Liver (tissue), 9 donors: ENCODE results near the gene KLF3. TPM values are rescaled to one million over a fixed set of nuclear protein-coding genes. Genes with fewer than 3 reads are reported as not detected.

Experiments
- DNase-seq: peaks from one replicate; pipeline ENCODE4 v3.0.0-alpha.2; 2017; ENCODE audit warnings: low spot score
- H3K27ac ChIP-seq, 2 donors: one replicate each; pipeline ENCODE4 v1.7.0; 2013; ENCODE audit warnings: inconsistent platforms in 2 of 2, low read length in 2 of 2, control low read depth in 1 of 2, low read depth in 1 of 2, mild to moderate bottlenecking in 1 of 2
- H3K27me3 ChIP-seq, 4 donors: one replicate each; pipeline versions ENCODE4 v1.6.1 to v1.7.0; 2013; ENCODE audit warnings: low read length in 3 of 4, inconsistent platforms in 1 of 4, mild to moderate bottlenecking in 1 of 4, moderate library complexity in 1 of 4; ENCODE audit not compliant: control insufficient read depth in 4 of 4, insufficient read depth in 4 of 4
- H3K36me3 ChIP-seq, 4 donors: one replicate each; pipeline versions ENCODE4 v1.6.1 to v1.7.0; 2013; ENCODE audit warnings: low read length in 3 of 4, mild to moderate bottlenecking in 3 of 4, low read depth in 1 of 4, moderate library complexity in 1 of 4; ENCODE audit not compliant: control insufficient read depth in 4 of 4, insufficient read depth in 3 of 4
- H3K4me1 ChIP-seq, 4 donors: one replicate each; pipeline versions ENCODE4 v1.6.1 to v1.7.0; 2013; ENCODE audit warnings: low read length in 3 of 4, mild to moderate bottlenecking in 3 of 4, moderate library complexity in 1 of 4; ENCODE audit not compliant: control insufficient read depth in 4 of 4, insufficient read depth in 4 of 4
- H3K4me3 ChIP-seq, 3 donors: one replicate each; pipeline versions ENCODE4 v1.6.1 to v1.7.0; 2013; ENCODE audit warnings: low read length in 3 of 3, control low read depth in 1 of 3, low read depth in 1 of 3, mild to moderate bottlenecking in 1 of 3
- H3K9ac ChIP-seq, 2 donors: one replicate each; pipeline ENCODE4 v1.7.0; 2013; ENCODE audit warnings: low read length in 2 of 2, mild to moderate bottlenecking in 2 of 2, moderate library complexity in 2 of 2, control low read depth in 1 of 2, low read depth in 1 of 2
- H3K9me3 ChIP-seq, 4 donors: one replicate each; pipeline versions ENCODE4 v1.6.1 to v1.7.0; 2013; ENCODE audit warnings: low read length in 3 of 4; ENCODE audit not compliant: control insufficient read depth in 4 of 4
- ATF3 ChIP-seq: IDR thresholded peaks from 2 replicates; pipeline ENCODE4 v1.6.1; 2016; ENCODE audit warnings: antibody characterized with exemption
- EGR1 ChIP-seq, 2 donors: IDR thresholded peaks; 2 replicates each; pipeline ENCODE4 v1.6.1; 2016 to 2018; ENCODE audit warnings: antibody characterized with exemption in 2 of 2, low read depth in 2 of 2
- GABPA ChIP-seq, 2 donors: IDR thresholded peaks in 1 of 2; conservative IDR thresholded peaks in 1 of 2; 2 replicates each; pipeline ENCODE4 v1.6.1; 2016; ENCODE audit warnings: antibody characterized with exemption in 2 of 2, mild to moderate bottlenecking in 1 of 2, moderate library complexity in 1 of 2
- HNF4A ChIP-seq, 2 donors: conservative IDR thresholded peaks; 2 replicates each; pipeline ENCODE4 v1.6.1; 2016; ENCODE audit warnings: antibody characterized with exemption in 2 of 2, mild to moderate bottlenecking in 2 of 2
- JUND ChIP-seq, 2 donors: IDR thresholded peaks; 2 replicates each; pipeline ENCODE4 v1.6.1; 2016; ENCODE audit warnings: antibody characterized with exemption in 2 of 2
- RAD21 ChIP-seq, 2 donors: IDR thresholded peaks; 2 replicates each; pipeline ENCODE4 v1.6.1; 2016; ENCODE audit warnings: antibody characterized with exemption in 2 of 2, mild to moderate bottlenecking in 2 of 2
- RXRA ChIP-seq, 2 donors: IDR thresholded peaks; 2 replicates each; pipeline ENCODE4 v1.6.1; 2017 to 2018; ENCODE audit warnings: antibody characterized with exemption in 2 of 2, mild to moderate bottlenecking in 1 of 2
- SP1 ChIP-seq: IDR thresholded peaks from 2 replicates; pipeline ENCODE4 v1.6.1; 2018; ENCODE audit warnings: antibody characterized with exemption, mild to moderate bottlenecking
- TAF1 ChIP-seq: conservative IDR thresholded peaks from 2 replicates; pipeline ENCODE4 v1.6.1; 2016; ENCODE audit warnings: antibody characterized with exemption, mild to moderate bottlenecking
- YY1 ChIP-seq: IDR thresholded peaks from 2 replicates; pipeline ENCODE4 v1.6.1; 2016; ENCODE audit warnings: antibody characterized with exemption, mild to moderate bottlenecking
- ZBTB33 ChIP-seq: IDR thresholded peaks from 2 replicates; pipeline ENCODE4 v1.6.1; 2016; ENCODE audit warnings: antibody characterized with exemption
- WGBS: extraction: QIAGEN DNeasy Blood & Tissue Kit; methylation state at CpG from one replicate; pipeline ENCODE4 v1.1.7; 2013; 5-methylcytosine and 5-hydroxymethylcytosine counted together
- polyA plus RNA-seq, 2 donors: library from polyadenylated mRNA; stranded (reverse) in 1 of 2; unstranded in 1 of 2; fragments of 200-250 nt in 1 of 2; fragments of >200 nt in 1 of 2; fragmentation: Nextera tagmentation in 1 of 2; extraction: Ambion mirVana in 1 of 2; gene quantifications; one replicate each; pipeline versions ENCODE4 v1.2.1 to v1.2.3, GENCODE V29; 2013 to 2015
- total RNA-seq, 2 donors: library from RNA; depleted of rRNA; stranded (reverse); fragments of >200 nt; gene quantifications; one replicate each; pipeline ENCODE4 v1.2.3, GENCODE V29; 2014
- donor health status: healthy.
- donor health status: healthy.
- donor health status: healthy.
- donor health status: healthy.
- donor health status: healthy.

KLF3 gene
- total and polyA plus RNA-seq, 4 donors: 11.1 to 77.5 (median 21.0) TPM

- H3K36me3 ChIP-seq: peaks cover 8 to 21% (median 10%) of the 10 kb centered on the region in 4 donors
- no peak for TF ChIP-seq HNF4A (conservative IDR thresholded peaks at IDR 0.05)
- no peaks in the 10 kb centered on the region for H3K27me3 ChIP-seq
- no peak overlapping the region for H3K4me3 ChIP-seq
- WGBS: 44% methylated on average over 5 of the region's 5 CpGs
- DNase-seq: no peak
- H3K27ac ChIP-seq: no peak overlapping the region
- no peaks in the 10 kb centered on the region for H3K9me3 ChIP-seq
- H3K9ac ChIP-seq: no peak overlapping the region
- peaks cover 3 to 50% (median 40%) of the 10 kb centered on the region in 4 donors for H3K4me1 ChIP-seq
Observed at GRCh38 chr4:38678078-38678477, 14.1 kb downstream of the KLF3 start.

GRCh38 chr4:38679921-38680320 is 15.9 kb downstream of the KLF3 start:
- peaks cover 3 to 44% (median 34%) of the 10 kb centered on the region in 4 donors for H3K4me1 ChIP-seq
- no peaks in the 10 kb centered on the region for H3K9me3 ChIP-seq
- DNase-seq: no peak
- TF ChIP-seq ZBTB33: no peak
- H3K36me3 ChIP-seq: peaks cover 10 to 21% (median 10%) of the 10 kb centered on the region in 4 donors
- H3K27me3 ChIP-seq: no peaks in the 10 kb centered on the region
- H3K4me3 ChIP-seq: no peak overlapping the region
- no peak overlapping the region for H3K9ac ChIP-seq
- WGBS: 96% methylated on average over 8 of the region's 8 CpGs
- no peak overlapping the region for H3K27ac ChIP-seq

- Histone ChIP-seq H3K4me3 (no peak overlapping the region), H3K27me3 (no peaks in the 10 kb centered on the region), H3K9me3 (no peaks in the 10 kb centered on the region), H3K36me3 (peaks cover 10 to 23% (median 10%) of the 10 kb centered on the region in 4 donors), H3K4me1 (peaks cover 3 to 38% (median 28%) of the 10 kb centered on the region in 4 donors), H3K9ac (no peak overlapping the region), H3K27ac (no peak overlapping the region)
- no peak for DNase-seq
- 83% methylated on average over 12 of the region's 12 CpGs for WGBS
- TF ChIP-seq HNF4A (conservative IDR thresholded peaks at IDR 0.05) (no peak), TAF1 (no peak)
Observed at GRCh38 chr4:38681281-38681991, 17.4 kb downstream of the KLF3 start.

- H3K36me3 ChIP-seq: peaks cover 10 to 24% (median 12%) of the 10 kb centered on the region in 4 donors
- H3K27ac ChIP-seq: no peak overlapping the region
- peaks cover 3 to 34% (median 25%) of the 10 kb centered on the region in 4 donors for H3K4me1 ChIP-seq
Observed at GRCh38 chr4:38682336-38682735, 18.3 kb downstream of the KLF3 start.

More at GRCh38 chr4:38682336-38682735, 18.3 kb downstream of the KLF3 start:
- Histone ChIP-seq H3K27me3 (no peaks in the 10 kb centered on the region), H3K9me3 (no peaks in the 10 kb centered on the region), H3K4me3 (no peak overlapping the region), H3K9ac (no peak overlapping the region)
- TF ChIP-seq GABPA (IDR thresholded peaks at IDR 0.05 in 1 of 2, conservative IDR thresholded peaks at IDR 0.05 in 1 of 2) (no peak), EGR1 (IDR thresholded peaks at IDR 0.05; ENCODE audit: low read depth in 2 of 2) (no peak), YY1 (no peak), ATF3 (no peak), ZBTB33 (no peak), RAD21 (IDR thresholded peaks at IDR 0.05) (no peak), HNF4A (conservative IDR thresholded peaks at IDR 0.05) (no peak), JUND (IDR thresholded peaks at IDR 0.05) (no peak), RXRA (IDR thresholded peaks at IDR 0.05) (no peak), SP1 (no peak)
- 89% methylated on average over 5 of the region's 5 CpGs for WGBS
- DNase-seq: no peak
